Heart left ventricle (tissue), 16 donors: Measurements from ENCODE around the gene NPRL2. TPM values are rescaled to one million over a fixed set of nuclear protein-coding genes. Genes with fewer than 3 reads are reported as not detected.
A peak's percentile ranks its signal among the peaks of the same experiment; 100 is the strongest.

Experiments
- ATAC-seq, 4 donors: fragments of 200-7000 bp; cut with Tn5 transposase; one replicate each; pipeline ENCODE4 v1.9.1; 2020 to 2022; ENCODE audit warnings: moderate library complexity in 4 of 4, mild to moderate bottlenecking in 3 of 4, moderate number of reproducible peaks in 1 of 4
- DNase-seq, 5 donors: peaks; one replicate each; pipeline ENCODE4 v3.0.0-alpha.2; 2020
- H3K27ac ChIP-seq, 12 donors: fragments of 200-600 bp; sonication (generic) in 4 of 12; one replicate each; pipeline versions ENCODE4 v1.5.0 to v1.8.0; 2016 to 2022; ENCODE audit warnings: mild to moderate bottlenecking in 2 of 12
- H3K27me3 ChIP-seq, 9 donors: fragments of 200-600 bp; sonication (generic) in 2 of 9; one replicate each; pipeline versions ENCODE4 v1.5.1 to v1.8.0; 2016 to 2022; ENCODE audit warnings: mild to moderate bottlenecking in 3 of 9
- H3K36me3 ChIP-seq, 9 donors: fragments of 200-600 bp; sonication (generic) in 2 of 9; one replicate each; pipeline versions ENCODE4 v1.5.0 to v1.8.0; 2018 to 2022; ENCODE audit warnings: mild to moderate bottlenecking in 2 of 9
- H3K4me1 ChIP-seq, 12 donors: fragments of 200-600 bp; sonication (generic) in 4 of 12; one replicate each; pipeline versions ENCODE4 v1.5.0 to v1.8.0; 2016 to 2022; ENCODE audit warnings: mild to moderate bottlenecking in 3 of 12
- H3K4me3 ChIP-seq, 12 donors: fragments of 200-600 bp; sonication (generic) in 4 of 12; one replicate each; pipeline versions ENCODE4 v1.5.0 to v1.8.0; 2017 to 2022; ENCODE audit warnings: mild to moderate bottlenecking in 9 of 12, moderate library complexity in 4 of 12
- H3K9me3 ChIP-seq, 12 donors: fragments of 200-600 bp; sonication (generic) in 4 of 12; one replicate each; pipeline versions ENCODE4 v1.5.0 to v1.8.0; 2016 to 2022; ENCODE audit warnings: mild to moderate bottlenecking in 1 of 12
- POLR2A ChIP-seq, 2 donors: fragments of 450-650 bp; IDR thresholded peaks; one replicate each; pipeline ENCODE4 v1.6.1; 2017; ENCODE audit warnings: antibody characterized with exemption in 2 of 2, mild to moderate bottlenecking in 2 of 2, moderate library complexity in 2 of 2
- whole genome bisulfite sequencing, 4 donors: extraction: QIAGEN DNeasy Blood & Tissue Kit in 2 of 4; methylation state at CpG; one replicate each; pipeline versions ENCODE4 v1.1.5 to v1.1.7; 2013 to 2018; 5-methylcytosine and 5-hydroxymethylcytosine counted together
- intact Hi-C, 10 donors: fragments of 100-400 bp; cut with DNase I; formaldehyde crosslinking; loops; one replicate each; pipeline versions ENCODE4 v1.11.1 to v1.14.2; 2022
- long read RNA-seq, 3 donors: library from polyadenylated mRNA; unstranded; transcript quantifications; one replicate each; pipeline ENCODE4 v2.0.0, GENCODE V29; 2020 to 2021
- polyA plus RNA-seq, 2 donors: library from polyadenylated mRNA; stranded (reverse); fragments of 200-250 nt; gene quantifications; one replicate each; pipeline ENCODE4 v1.2.3, GENCODE V29; 2013
- total RNA-seq, 9 donors: library from RNA; depleted of rRNA in 2 of 9; stranded (reverse); fragments of >200 nt in 2 of 9; fragmentation: NEBNext Ultra II Directional in 3 of 9; extraction: Animal tissue kit (Norgen Biotek cat#: 25700) in 3 of 9; gene quantifications; one replicate each; pipeline versions ENCODE4 v1.1.0 to v1.2.4, GENCODE V29; 2016 to 2023
- TF ChIP-seq, protein P1 (sequence below), 12 donors: fragments of 200-600 bp; sonication (generic) in 4 of 12; IDR thresholded peaks; one replicate each; pipeline versions ENCODE4 v1.5.0 to v1.8.0; 2018 to 2022; ENCODE audit warnings: antibody characterized with exemption in 12 of 12, mild to moderate bottlenecking in 5 of 12
- donor health status: ischemic (EF 13 %, LVEDD 7.1; RV severe dilation, severe dysfunction).
- donor health status: healthy with polysubstance abuse.
- donor health status: DM: no; HTN: yes; CAD: no.
- donor health status: DM: no; HTN: no; CAD: no.
- donor health status: ischemic (EF 25% LVEDD 6.9; RV normal size, moderate dysfunction).
- donor health status: ischemic (EF 25% LVEDD 5.7; RV mildly dilated, moderate dysfunction).
- donor health status: healthy.
- donor health status: DM: yes; HTN: yes; CAD: no.
- donor health status: ischemic (EF 35%, LVEDD 5.7; RV mildly dilated, moderate dysfunction).
- donor health status: nonischemic (EF 11% LVEDD 7.7; RV severe dilation, severe dysfunction).
- donor health status: DM: yes; HTN: yes; CAD: no.
- donor health status: PGD.
- donor health status: ischemic (EF 29% LVEDD 5.4; RV normal size, mild dysfunction).
- donor health status: nonischemic (EF 23%, LVEDD 6.1; RV moderate dilation, normal function).

The NPRL2 gene
- total RNA-seq (10 to 100 TPM; 12.0 to 18.4 (median 15.3) TPM), polyA plus RNA-seq (10 to 100 TPM; 14.4 to 19.0 TPM)
- long read RNA-seq, donor 1, transcript NPRL2-201 (11 exons, 1,700 nt): major isoform, 20 of 33 reads
- long read RNA-seq, donor 1, partial matches to known transcripts: 3 of 33 reads
- long read RNA-seq, donor 1, other reads (novel, unspliced or antisense): 10 of 33 reads
- long read RNA-seq, donor 2, transcript NPRL2-201 (11 exons, 1,700 nt): major isoform, 57 of 90 reads
- long read RNA-seq, donor 2, partial matches to known transcripts: 3 of 90 reads
- long read RNA-seq, donor 2, other reads (novel, unspliced or antisense): 29 of 90 reads
- long read RNA-seq, donor 3, transcript NPRL2-201 (11 exons, 1,700 nt): major isoform, 22 of 35 reads
- long read RNA-seq, donor 3, partial matches to known transcripts: 0 of 35 reads
- long read RNA-seq, donor 3, other reads (novel, unspliced or antisense): 13 of 35 reads

DNA sequence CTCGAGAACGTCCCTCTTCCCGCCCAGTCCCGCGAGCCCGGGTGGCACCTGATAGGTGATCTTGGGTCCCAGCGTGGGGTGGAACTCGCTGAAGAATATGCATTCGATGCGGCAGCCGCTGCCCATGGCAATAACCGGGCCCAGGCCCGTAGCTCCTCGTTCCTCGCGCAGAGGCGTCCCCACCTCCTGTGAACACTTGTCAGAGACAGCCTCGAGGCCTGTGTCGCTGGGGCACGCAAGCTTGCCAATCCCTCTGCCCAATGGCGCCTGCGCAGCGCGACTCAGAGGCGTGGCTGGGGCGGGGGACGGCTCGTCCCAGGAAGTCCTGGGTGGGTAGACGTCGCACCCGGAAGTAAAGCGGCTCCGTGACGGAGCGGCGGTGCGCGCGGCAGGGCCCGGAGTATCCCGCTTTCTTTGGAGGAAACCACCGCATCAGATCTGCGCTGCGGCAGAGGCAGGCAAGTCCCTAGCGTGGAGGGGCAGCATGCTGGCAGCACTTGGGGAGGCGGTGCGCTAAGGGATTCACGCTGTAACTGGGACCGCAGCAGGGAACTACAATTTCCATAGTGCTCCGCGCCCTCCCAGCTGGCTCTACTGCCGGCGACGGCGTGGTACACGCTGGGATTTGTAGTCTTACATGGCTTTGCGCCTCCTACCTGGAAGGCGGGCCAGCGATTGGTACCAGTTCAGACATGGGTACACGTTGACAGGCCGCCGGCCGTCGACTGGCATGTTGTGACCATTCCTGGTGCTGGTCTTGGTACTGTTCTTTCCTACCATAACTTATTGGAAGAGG is at the start of gene NPRL2, which contains the start of gene CYB561D2:
Gene NPRL2 (minus strand): TSS at position 249 of the 796 bp plus-strand sequence. CDS start 123 bp downstream, at position 126.
Gene CYB561D2 (plus strand): TSS at position 336 of the 796 bp plus-strand sequence. CDS start 572 bp downstream, outside the sequence.
- Histone ChIP-seq H3K27ac (peak within 1 kb of the TSS; percentile 91 to 98 (median 95)), H3K4me3 (peak within 1 kb of the TSS; percentile 24 to 95 (median 84)), H3K36me3 (peaks cover 0 to 53% (median 40%) of the 10 kb centered on the region in 9 donors), H3K9me3 (no peaks in the 10 kb centered on the region), H3K4me1 (peaks cover 7 to 63% (median 40%) of the 10 kb centered on the region in 12 donors), H3K27me3 (no peaks in the 10 kb centered on the region)
- ATAC-seq (peak; percentile 88 to 97 (median 96)), DNase-seq (peak; percentile 96 to 99 (median 98))
- TF ChIP-seq POLR2A (IDR thresholded peaks at IDR 0.05): peak; percentile 58 to 86
- TF ChIP-seq, protein P1, sequence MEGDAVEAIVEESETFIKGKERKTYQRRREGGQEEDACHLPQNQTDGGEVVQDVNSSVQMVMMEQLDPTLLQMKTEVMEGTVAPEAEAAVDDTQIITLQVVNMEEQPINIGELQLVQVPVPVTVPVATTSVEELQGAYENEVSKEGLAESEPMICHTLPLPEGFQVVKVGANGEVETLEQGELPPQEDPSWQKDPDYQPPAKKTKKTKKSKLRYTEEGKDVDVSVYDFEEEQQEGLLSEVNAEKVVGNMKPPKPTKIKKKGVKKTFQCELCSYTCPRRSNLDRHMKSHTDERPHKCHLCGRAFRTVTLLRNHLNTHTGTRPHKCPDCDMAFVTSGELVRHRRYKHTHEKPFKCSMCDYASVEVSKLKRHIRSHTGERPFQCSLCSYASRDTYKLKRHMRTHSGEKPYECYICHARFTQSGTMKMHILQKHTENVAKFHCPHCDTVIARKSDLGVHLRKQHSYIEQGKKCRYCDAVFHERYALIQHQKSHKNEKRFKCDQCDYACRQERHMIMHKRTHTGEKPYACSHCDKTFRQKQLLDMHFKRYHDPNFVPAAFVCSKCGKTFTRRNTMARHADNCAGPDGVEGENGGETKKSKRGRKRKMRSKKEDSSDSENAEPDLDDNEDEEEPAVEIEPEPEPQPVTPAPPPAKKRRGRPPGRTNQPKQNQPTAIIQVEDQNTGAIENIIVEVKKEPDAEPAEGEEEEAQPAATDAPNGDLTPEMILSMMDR (IDR thresholded peaks at IDR 0.05): peak in 2 of 12 donors; percentile 5 to 8
- WGBS, 4 donors: 0 to 1% (median 1%) methylated on average over 34 to 64 of the region's 64 CpGs
- intact Hi-C loops: loop anchor here in 2 of 10 donors (5.0 to 10.0 kb wide), 3 partner anchors 262 to 1614 kb away; partner anchors contain the start of genes CISH (in 1 of the 2), MANF (in 1 of the 2) and PCBP4 (in 1 of the 2)

DNA sequence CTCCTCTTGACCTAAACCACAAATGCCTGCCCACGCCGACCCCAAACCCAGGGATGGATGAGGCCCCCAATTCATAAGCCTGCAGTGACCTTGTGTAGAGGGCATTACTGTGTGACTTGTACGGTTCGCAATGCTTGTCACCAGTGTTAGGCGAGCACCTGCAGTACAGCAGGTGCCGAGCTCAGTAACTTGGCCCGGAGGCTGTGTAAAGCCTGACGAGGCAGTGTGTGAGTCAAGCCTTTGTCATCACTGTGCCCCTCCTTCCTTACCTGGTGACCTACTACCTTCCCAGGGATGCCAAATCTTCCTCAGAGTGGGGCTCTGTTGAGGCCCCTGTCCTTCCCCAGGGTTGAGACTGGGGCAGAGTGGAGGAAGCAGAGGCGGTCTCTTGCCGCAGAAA is 45.9 kb upstream of the NPRL2 start:
- Histone ChIP-seq H3K4me1 (peaks cover 0 to 16% (median 6%) of the 10 kb centered on the region in 12 donors), H3K36me3 (no peaks in the 10 kb centered on the region), H3K27me3 (no peaks in the 10 kb centered on the region), H3K27ac (no peak overlapping the region), H3K9me3 (no peaks in the 10 kb centered on the region), H3K4me3 (no peak overlapping the region)
- intact Hi-C loops: no loop called here
- TF ChIP-seq, protein P1 (IDR thresholded peaks at IDR 0.05): no peak
- no peak for TF ChIP-seq POLR2A (IDR thresholded peaks at IDR 0.05)
- DNase-seq: no peak
- 85 to 96% (median 95%) methylated on average over 8 to 10 of the region's 10 CpGs for WGBS, 4 donors
- no peak for ATAC-seq

DNA sequence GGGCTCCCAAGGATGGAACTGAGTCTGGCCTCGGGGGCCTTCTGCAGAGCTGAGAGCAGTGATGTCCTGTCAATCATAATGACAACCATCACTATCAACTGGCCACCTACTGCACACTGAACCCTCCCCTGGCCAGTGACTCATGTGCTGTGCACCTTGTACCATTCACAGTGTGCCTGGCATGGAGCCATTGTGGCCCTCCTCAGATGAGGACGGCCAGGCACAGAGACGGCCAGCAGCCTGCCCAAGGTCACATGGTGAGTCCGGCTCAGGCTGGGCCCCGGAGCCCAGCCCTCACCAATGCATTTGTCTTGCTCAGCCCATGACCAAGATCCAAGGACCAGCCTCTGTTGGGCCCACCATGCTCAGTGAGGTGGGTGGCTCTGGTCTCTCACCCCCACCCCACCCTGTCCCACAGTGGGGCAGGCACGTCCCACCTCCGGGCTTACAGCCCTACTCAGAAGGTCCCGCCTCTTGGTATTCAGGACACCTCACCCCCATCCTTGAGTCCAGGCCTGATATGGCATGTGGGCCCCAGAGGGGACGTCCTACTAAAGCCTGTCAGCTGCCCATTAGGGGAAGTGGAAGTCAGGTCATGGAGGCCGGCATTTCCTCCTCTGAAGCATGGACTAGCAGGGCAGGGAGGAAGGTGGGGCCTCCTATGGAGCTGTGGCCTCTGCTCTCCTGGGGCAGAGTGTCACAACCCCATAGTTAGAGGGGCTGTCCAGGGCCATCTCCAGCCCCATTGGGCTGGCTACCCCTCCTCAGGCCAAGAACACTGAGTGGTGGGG is 44.7 kb upstream of the NPRL2 start:
- H3K4me1 ChIP-seq: peaks cover 3 to 28% (median 16%) of the 10 kb centered on the region in 12 donors
- no peaks in the 10 kb centered on the region for H3K27me3 ChIP-seq
- H3K36me3 ChIP-seq: no peaks in the 10 kb centered on the region
- ATAC-seq (no peak), DNase-seq (no peak)
- H3K4me3 ChIP-seq: no peak overlapping the region
- intact Hi-C loops: no loop called here
- no peak for TF ChIP-seq POLR2A (IDR thresholded peaks at IDR 0.05)
- TF ChIP-seq, protein P1 (IDR thresholded peaks at IDR 0.05): no peak
- 84 to 87% (median 86%) methylated on average over 6 to 10 of the region's 10 CpGs for WGBS, 4 donors
- no peaks in the 10 kb centered on the region for H3K9me3 ChIP-seq
- H3K27ac ChIP-seq: no peak overlapping the region
